ENCODE measurements around the gene BRPF3. TPM values are rescaled to one million over a fixed set of nuclear protein-coding genes. Genes with fewer than 3 reads are reported as not detected.
A peak's percentile ranks its signal among the peaks of the same experiment; 100 is the strongest.

Gene BRPF3
- polyA plus RNA-seq, 3 donors = 1.1 to 9.2 (median 1.3) TPM

GRCh38 chr6:36248980-36249379 lies 52.4 kb downstream of the BRPF3 start:
- no peak for DNase-seq
- H3K27me3 Mint-ChIP-seq (ENCODE audit: low read depth in 3 of 3) = peaks cover 0 to 5% (median 3%) of the 10 kb centered on the region in 3 donors
- Histone ChIP-seq H3K36me3 (replicated peaks in 1 of 2; ENCODE audit: control insufficient read depth in 1 of 2, insufficient read depth in 2 of 2, low read length in 2 of 2) (no peaks in the 10 kb centered on the region), H4K20me1 (ENCODE audit: insufficient read depth, low read length) (no peaks in the 10 kb centered on the region), H3K27me3 (ENCODE audit: control insufficient read depth in 2 of 2, insufficient read depth in 2 of 2, low read length in 2 of 2) (no peaks in the 10 kb centered on the region), H3K4me3 (replicated peaks in 1 of 3; ENCODE audit: low read depth in 2 of 3, low read length in 3 of 3) (peak overlapping the region in 1 of 3 experiments; percentile 18), H3K4me2 (replicated peaks; ENCODE audit: extremely low read depth, low read length, poor library complexity, severe bottlenecking) (peak overlapping the region; percentile 45), H2AFZ (ENCODE audit: insufficient read depth, low read depth, low read length, poor library complexity, severe bottlenecking) (no peak overlapping the region), H3K9me3 (replicated peaks in 1 of 2; ENCODE audit: control insufficient read depth in 1 of 2, insufficient read depth in 1 of 2, low read length in 2 of 2) (no peaks in the 10 kb centered on the region), H3K4me1 (ENCODE audit: control insufficient read depth in 1 of 2, insufficient read depth in 2 of 2, low read length in 2 of 2) (peaks cover 58 to 63% of the 10 kb centered on the region in 2 donors), H3K9ac (ENCODE audit: insufficient read depth, low read length, poor library complexity, severe bottlenecking) (no peak overlapping the region), H3K27ac (ENCODE audit: low read depth in 1 of 2, low read length in 2 of 2) (peak overlapping the region; percentile 80 to 89), H3K79me2 (ENCODE audit: insufficient read depth, low read length) (no peaks in the 10 kb centered on the region)
- H3K4me3 Mint-ChIP-seq = no peak overlapping the region
- H3K27ac Mint-ChIP-seq = peak overlapping the region; percentile 85 to 95 (median 92)
- peaks cover 0 to 4% (median 0%) of the 10 kb centered on the region in 7 donors for H3K9me3 Mint-ChIP-seq
- peaks cover 0 to 3% of the 10 kb centered on the region in 2 donors for H3K36me3 Mint-ChIP-seq
- intact Hi-C loops (cut with micrococcal nuclease) = loop anchor here (5.0 kb wide), 2 partner anchors 43 to 127 kb away; no protein-coding TSS in a partner anchor
- H3K4me1 Mint-ChIP-seq = peaks cover 63% of the 10 kb centered on the region
- WGBS (ENCODE audit: insufficient coverage) = no CpG with 5 or more reads among the region's 1 CpG
- TF ChIP-seq CTCF (IDR thresholded peaks at IDR 0.05) = no peak

GRCh38 chr6:36249536-36249935 lies 53.0 kb downstream of the BRPF3 start:
- Histone ChIP-seq H3K27me3 (ENCODE audit: control insufficient read depth in 2 of 2, insufficient read depth in 2 of 2, low read length in 2 of 2) (no peaks in the 10 kb centered on the region), H3K4me2 (replicated peaks; ENCODE audit: extremely low read depth, low read length, poor library complexity, severe bottlenecking) (no peak overlapping the region), H3K4me3 (replicated peaks in 1 of 3; ENCODE audit: low read depth in 2 of 3, low read length in 3 of 3) (no peak overlapping the region), H3K27ac (ENCODE audit: low read depth in 1 of 2, low read length in 2 of 2) (peak overlapping the region in 1 of 2 donors; percentile 27), H3K9me3 (replicated peaks in 1 of 2; ENCODE audit: control insufficient read depth in 1 of 2, insufficient read depth in 1 of 2, low read length in 2 of 2) (no peaks in the 10 kb centered on the region), H2AFZ (ENCODE audit: insufficient read depth, low read depth, low read length, poor library complexity, severe bottlenecking) (no peak overlapping the region), H3K9ac (ENCODE audit: insufficient read depth, low read length, poor library complexity, severe bottlenecking) (no peak overlapping the region), H3K36me3 (replicated peaks in 1 of 2; ENCODE audit: control insufficient read depth in 1 of 2, insufficient read depth in 2 of 2, low read length in 2 of 2) (no peaks in the 10 kb centered on the region), H3K79me2 (ENCODE audit: insufficient read depth, low read length) (no peaks in the 10 kb centered on the region), H4K20me1 (ENCODE audit: insufficient read depth, low read length) (no peaks in the 10 kb centered on the region), H3K4me1 (ENCODE audit: control insufficient read depth in 1 of 2, insufficient read depth in 2 of 2, low read length in 2 of 2) (peaks cover 55 to 57% of the 10 kb centered on the region in 2 donors)
- TF ChIP-seq CTCF (IDR thresholded peaks at IDR 0.05) = no peak
- DNase-seq = no peak
- intact Hi-C loops (cut with micrococcal nuclease) = loop anchor here (5.0 kb wide), 2 partner anchors 43 to 127 kb away; no protein-coding TSS in a partner anchor
- peaks cover 59% of the 10 kb centered on the region for H3K4me1 Mint-ChIP-seq
- H3K27me3 Mint-ChIP-seq (ENCODE audit: low read depth in 3 of 3) = peaks cover 0 to 8% (median 3%) of the 10 kb centered on the region in 3 donors
- H3K4me3 Mint-ChIP-seq = no peak overlapping the region
- peak overlapping the region in 5 of 7 donors; percentile 13 to 85 (median 46) for H3K27ac Mint-ChIP-seq
- WGBS (ENCODE audit: insufficient coverage) = 100% methylated on average over 1 of the region's 5 CpGs
- H3K9me3 Mint-ChIP-seq = peaks cover 0 to 4% (median 0%) of the 10 kb centered on the region in 7 donors
- H3K36me3 Mint-ChIP-seq = peaks cover 0 to 1% of the 10 kb centered on the region in 2 donors

Measured in CD14-positive monocyte (primary cell).